ENCODE results near the gene FHAD1. TPM values are rescaled to one million over a fixed set of nuclear protein-coding genes. Genes with fewer than 3 reads are reported as not detected.

The FHAD1 gene
- total and polyA plus RNA-seq, 9 of the 15 experiments (the other 6 are each of a cell fraction or from before 2014, with no cell fraction given): 0.32 to 2.1 (median 1.5) TPM; not detected in 1

- TF ChIP-seq MEF2A (IDR thresholded peaks at IDR 0.05; ENCODE audit: control insufficient read depth, low read depth, low read length): no peak
Observed at GRCh38 chr1:15260418-15261154, 13.6 kb downstream of the FHAD1 start (continued).

GRCh38 chr1:15261155-15262002, 14.4 kb downstream of the FHAD1 start:
- H3K4me1 ChIP-seq (replicated peaks in 1 of 2; ENCODE audit: control insufficient read depth in 2 of 2, insufficient read depth in 2 of 2, low read length in 2 of 2): peaks cover 6 to 23% of the 10 kb centered on the region in 2 experiments; a peak in 4 of 5 replicates
- H3K9me1 ChIP-seq (ENCODE audit: control insufficient read depth, insufficient read depth, low read length): no peaks in the 10 kb centered on the region
- ChIA-PET CTCF (ENCODE audit: low intra/inter-chr PET ratio) (no interaction called here), POLR2A (interaction anchor here (0.5 to 1.3 kb wide), 3 partner anchors 13 to 1752 kb away, joined by 3 read pairs; no protein-coding TSS in a partner anchor)
- DNase-seq (ENCODE audit: extremely low read depth in 1 of 4, low spot score in 3 of 4): peak in 1 of 4 experiments; percentile 18
- peaks cover 3% of the 10 kb centered on the region; the same call in 1 of the 2 replicates for H3K9me3 ChIP-seq (replicated peaks; ENCODE audit: control insufficient read depth, insufficient read depth, low read depth, low read length)
- H4K20me1 ChIP-seq (replicated peaks; ENCODE audit: control insufficient read depth, insufficient read depth, low read length): no peaks in the 10 kb centered on the region; the same call in 1 of the 2 replicates
- intact Hi-C loops (cut with micrococcal nuclease): no loop called here
- no peak overlapping the region for H2AFZ ChIP-seq (ENCODE audit: low read depth, low read length)
- H3K4me2 ChIP-seq (ENCODE audit: insufficient read depth, low read length): peak overlapping the region; percentile 32
- peak; percentile 53 for ATAC-seq
- no peak for FAIRE-seq
- WGBS (ENCODE audit: insufficient coverage, low coverage, missing lambda C conversion rate): 2% methylated on average over 20 of the region's 20 CpGs
- no peak overlapping the region for H3K9ac ChIP-seq (ENCODE audit: insufficient read depth in 1 of 2, low read depth in 2 of 2, low read length in 2 of 2)
- BruUV-seq (replicated peaks): no TSS peak
- H3K4me3 ChIP-seq: no peak overlapping the region
- in situ Hi-C loops (cut with MboI): no loop called here
- H3K79me2 ChIP-seq (ENCODE audit: control insufficient read depth, insufficient read depth, low read length): no peaks in the 10 kb centered on the region
- no peaks in the 10 kb centered on the region for H3K36me3 ChIP-seq (ENCODE audit: control insufficient read depth, insufficient read depth, low read length)
- H3K27ac ChIP-seq (ENCODE audit: extremely low read depth, low read depth, low read length): no peak overlapping the region
- peaks cover 4 to 17% of the 10 kb centered on the region in 2 experiments; a peak in 3 of 5 replicates for H3K27me3 ChIP-seq (ENCODE audit: control insufficient read depth in 2 of 2, insufficient read depth in 2 of 2, low read length in 2 of 2)
- TF ChIP-seq TEAD4 (IDR thresholded peaks at IDR 0.05; ENCODE audit: low read length): no peak
- TF ChIP-seq TEAD4 (CRISPR knock-in tag; IDR thresholded peaks at IDR 0.05; ENCODE audit: borderline replicate concordance): no peak
- no peak for TF ChIP-seq RAD21 (CRISPR knock-in tag; conservative IDR thresholded peaks at IDR 0.05 in 1 of 2, IDR thresholded peaks at IDR 0.05 in 1 of 2)
- no peak for TF ChIP-seq GABPB2 (CRISPR knock-in tag; conservative IDR thresholded peaks at IDR 0.05)
- TF ChIP-seq ZNF586 (CRISPR knock-in tag; conservative IDR thresholded peaks at IDR 0.05): no peak
- TF ChIP-seq ARHGAP35 (IDR thresholded peaks at IDR 0.05; ENCODE audit: partially characterized antibody): no peak
- no peak for TF ChIP-seq MAFG (tag; conservative IDR thresholded peaks at IDR 0.05)
- 0 out of 2 replicates have a peak, but pooled peaks have one; percentile 54 for TF ChIP-seq GABPA (tag; conservative IDR thresholded peaks at IDR 0.05; ENCODE audit: low read depth)
- no peak for TF ChIP-seq NFYB (IDR thresholded peaks at IDR 0.05; ENCODE audit: extremely low read depth, insufficient read length)
- peak; percentile 97 for TF ChIP-seq PKNOX1 (IDR thresholded peaks at IDR 0.05)
- TF ChIP-seq NCOR1 (IDR thresholded peaks at IDR 0.05): no peak
- no peak for TF ChIP-seq GTF2B (IDR thresholded peaks at IDR 0.05; ENCODE audit: extremely low read depth, insufficient read length)
- no peak for TF ChIP-seq RFX7 (CRISPR knock-in tag; IDR thresholded peaks at IDR 0.05)
- TF ChIP-seq ZNF140 (CRISPR knock-in tag; IDR thresholded peaks at IDR 0.05): no peak
- TF ChIP-seq RHOXF2B (CRISPR knock-in tag; conservative IDR thresholded peaks at IDR 0.05): no peak
- TF ChIP-seq PREB (CRISPR knock-in tag; IDR thresholded peaks at IDR 0.05): no peak

All from K562 (cell line).